HCT116 (cell line): ENCODE measurements around the gene RPTOR. TPM values are rescaled to one million over a fixed set of nuclear protein-coding genes. Genes with fewer than 3 reads are reported as not detected.

ENCODE experiments used
- ATAC-seq: fragments of 200-7000 bp; cut with Tn5 transposase; 2 replicates; pipeline ENCODE4 v1.9.1; 2020; ENCODE audit warnings: mild to moderate bottlenecking, moderate library complexity
- BruUV-seq: library from RNA; stranded (reverse); fragments of 400-500 nt; replicated peaks from 2 replicates; lab custom pipeline; 2021; lab: Mats Ljungman, UMichigan
- CTCF ChIA-PET: fragments of 300-600 bp; sonication (Branson Sonifier 250); formaldehyde crosslinking; loops from one replicate; lab custom pipeline; 2021; ENCODE audit warnings: antibody characterized with exemption; lab: Charles Lee
- POLR2A ChIA-PET: fragments of 300-600, 350-600 bp; sonication (Branson Sonifier 250); formaldehyde crosslinking; loops from one replicate; lab custom pipeline; 2021; ENCODE audit warnings: antibody characterized with exemption; lab: Charles Lee
- RAD21 ChIA-PET, 2 experiments: fragments of 300-600 bp; sonication (Branson Sonifier 250); formaldehyde crosslinking; loops; one replicate each; lab custom pipeline; 2023; ENCODE audit warnings: low total read pairs in 2 of 2; ENCODE audit not compliant: uncharacterized antibody in 2 of 2, unreplicated experiment in 2 of 2, low non-redundant PET in 1 of 2; lab: Charles Lee
- DNase-seq: peaks from one replicate; pipeline ENCODE4 v3.0.0-alpha.2; 2010; ENCODE audit warnings: low read depth, low spot score
- H2AFZ ChIP-seq: fragments of 200-600 bp; shearing (Covaris generic), sonication (generic); 2 replicates; pipeline ENCODE4 v1.6.1; 2017; ENCODE audit warnings: low read depth, mixed run types, mixed read lengths, antibody characterized with exemption, low read length; ENCODE audit not compliant: poor library complexity, severe bottlenecking
- H3K27ac ChIP-seq: 2 replicates; pipeline ENCODE4 v1.5.1; 2012; ENCODE audit warnings: low read depth, low read length
- H3K27me3 ChIP-seq: fragments of 200-600 bp; sonication (generic); 2 replicates; pipeline ENCODE4 v1.6.1; 2016; ENCODE audit warnings: mixed run types, low read length, mixed read lengths; ENCODE audit not compliant: insufficient read depth
- H3K36me3 ChIP-seq, 2 experiments: fragments of 200-500 bp in 1 of 2; fragments of 200-600 bp in 1 of 2; sonication (Bioruptor generic) in 1 of 2; sonication (generic) in 1 of 2; 2 replicates each; pipeline versions ENCODE4 v1.5.1 to v1.6.1; 2014 to 2016; ENCODE audit warnings: low read length in 2 of 2, inconsistent platforms in 1 of 2, mixed read lengths in 1 of 2, mixed run types in 1 of 2; ENCODE audit not compliant: insufficient read depth in 2 of 2, control insufficient read depth in 1 of 2
- H3K4me1 ChIP-seq, 2 experiments: fragments of 200-600 bp in 1 of 2; sonication (generic) in 1 of 2; 2 replicates each; pipeline versions ENCODE4 v1.5.1 to v1.6.1; 2012 to 2017; ENCODE audit warnings: low read length in 2 of 2, inconsistent platforms in 1 of 2, mild to moderate bottlenecking in 1 of 2, mixed read lengths in 1 of 2, mixed run types in 1 of 2, moderate library complexity in 1 of 2; ENCODE audit not compliant: insufficient read depth in 2 of 2, control insufficient read depth in 1 of 2
- H3K4me2 ChIP-seq: fragments of 200-600 bp; sonication (generic); 2 replicates; pipeline ENCODE4 v1.6.1; 2017; ENCODE audit warnings: mixed run types, low read length, mixed read lengths
- H3K4me3 ChIP-seq, 2 experiments: fragments of 200-600 bp in 1 of 2; sonication (generic) in 1 of 2; replicated peaks in 1 of 2; 2 replicates each; pipeline ENCODE4 v1.5.1; 2011 to 2016; ENCODE audit warnings: low read length in 2 of 2, control low read depth in 1 of 2, low read depth in 1 of 2, mild to moderate bottlenecking in 1 of 2, mixed read lengths in 1 of 2, mixed run types in 1 of 2
- H3K79me2 ChIP-seq: fragments of 200-600 bp; sonication (generic); 2 replicates; pipeline ENCODE4 v1.6.1; 2017; ENCODE audit warnings: mild to moderate bottlenecking, mixed run types, low read length, moderate library complexity, mixed read lengths; ENCODE audit not compliant: insufficient read depth
- H3K9ac ChIP-seq: fragments of 200-600 bp; sonication (generic); 2 replicates; pipeline ENCODE4 v1.6.1; 2016; ENCODE audit warnings: low read length, mixed read lengths
- H3K9me2 ChIP-seq: fragments of 200-600 bp; sonication (generic), shearing (Covaris generic); 2 replicates; pipeline ENCODE4 v1.6.1; 2017; ENCODE audit warnings: mixed run types, mild to moderate bottlenecking, moderate library complexity; ENCODE audit not compliant: insufficient read depth
- H3K9me3 ChIP-seq, 2 experiments: fragments of 200-500 bp in 1 of 2; fragments of 200-600 bp in 1 of 2; sonication (Bioruptor generic) in 1 of 2; sonication (generic) in 1 of 2; 2 replicates each; pipeline ENCODE4 v1.6.1; 2014 to 2017; ENCODE audit warnings: low read length in 2 of 2, mixed read lengths in 2 of 2, inconsistent platforms in 1 of 2, low read depth in 1 of 2, mild to moderate bottlenecking in 1 of 2, mixed run types in 1 of 2, moderate library complexity in 1 of 2; ENCODE audit not compliant: control insufficient read depth in 1 of 2, insufficient read depth in 1 of 2
- H4K20me1 ChIP-seq: fragments of 200-600 bp; sonication (generic), shearing (Covaris generic); 2 replicates; pipeline ENCODE4 v1.6.1; 2017; ENCODE audit warnings: mixed run types, mild to moderate bottlenecking, moderate library complexity; ENCODE audit not compliant: insufficient read depth
- CBX3 ChIP-seq: IDR thresholded peaks from 2 replicates; pipeline ENCODE4 v1.6.1; 2012; ENCODE audit warnings: low read depth
- CEBPB ChIP-seq: IDR thresholded peaks from 2 replicates; pipeline ENCODE4 v1.6.1; 2012; ENCODE audit warnings: low read depth
- ELF1 ChIP-seq: IDR thresholded peaks from 2 replicates; pipeline ENCODE4 v1.6.1; 2012; ENCODE audit warnings: low read depth, borderline replicate concordance
- EZH2 ChIP-seq: fragments of 200-600 bp; sonication (generic); IDR thresholded peaks from 2 replicates; pipeline ENCODE4 v1.6.1; 2017; ENCODE audit warnings: antibody characterized with exemption, mixed run types
- EZH2phosphoT487 ChIP-seq: fragments of 200-600 bp; IDR thresholded peaks from 2 replicates; pipeline ENCODE4 v1.6.1; 2018; ENCODE audit warnings: antibody characterized with exemption, borderline replicate concordance
- FOSL1 ChIP-seq: IDR thresholded peaks from 2 replicates; pipeline ENCODE4 v1.6.1; 2012; ENCODE audit warnings: low read depth
- JUND ChIP-seq: IDR thresholded peaks from 2 replicates; pipeline ENCODE4 v1.6.1; 2012
- POLR2A ChIP-seq: IDR thresholded peaks from 2 replicates; pipeline ENCODE4 v1.7.0; 2011; ENCODE audit warnings: borderline replicate concordance; ENCODE audit not compliant: insufficient read depth, insufficient read length; ENCODE audit errors: extremely low read depth
- POLR2AphosphoS5 ChIP-seq: IDR thresholded peaks from 2 replicates; pipeline ENCODE4 v1.6.1; 2011; ENCODE audit warnings: mild to moderate bottlenecking, low read depth, low read length, moderate library complexity
- SIN3A ChIP-seq: IDR thresholded peaks from 2 replicates; pipeline ENCODE4 v1.6.1; 2012; ENCODE audit warnings: low read depth
- SP1 ChIP-seq: IDR thresholded peaks from 2 replicates; pipeline ENCODE4 v1.6.1; 2012; ENCODE audit warnings: low read depth
- SRF ChIP-seq: IDR thresholded peaks from 2 replicates; pipeline ENCODE4 v1.6.1; 2012; ENCODE audit warnings: low read depth
- TCF7L2 ChIP-seq: IDR thresholded peaks from 2 replicates; pipeline ENCODE4 v1.7.0; 2011; ENCODE audit warnings: borderline replicate concordance, inconsistent platforms; ENCODE audit not compliant: insufficient read depth, insufficient read length; ENCODE audit errors: extremely low read depth
- YY1 ChIP-seq: IDR thresholded peaks from 2 replicates; pipeline ENCODE4 v1.6.1; 2011; ENCODE audit warnings: low read length, low read depth, moderate library complexity, mild to moderate bottlenecking; ENCODE audit not compliant: insufficient replicate concordance; ENCODE audit errors: extremely low read depth
- ZNF274 ChIP-seq: fragments of 200-500 bp; sonication (Bioruptor generic); IDR thresholded peaks from 2 replicates; pipeline ENCODE4 v1.6.1; 2014; ENCODE audit warnings: mild to moderate bottlenecking, low read depth, low read length, inconsistent platforms
- intact Hi-C: fragments of 100-400 bp; cut with micrococcal nuclease; formaldehyde crosslinking; loops from 2 replicates; pipeline ENCODE4 v1.10.0; 2022
- total RNA-seq: library from RNA; stranded (reverse); gene quantifications from one replicate; pipeline ENCODE4 v1.2.1, GENCODE V29; 2021; ENCODE audit not compliant: unreplicated experiment
- TF ChIP-seq, protein P1 (sequence below): IDR thresholded peaks from 2 replicates; pipeline ENCODE4 v1.6.1; 2012
- TF ChIP-seq, protein P2 (sequence below): IDR thresholded peaks from 2 replicates; pipeline ENCODE4 v1.6.1; 2011; ENCODE audit warnings: mild to moderate bottlenecking, low read length, moderate library complexity; ENCODE audit not compliant: insufficient replicate concordance; ENCODE audit errors: extremely low read depth

The RPTOR gene
- total RNA-seq, 1 experiment from 2014 or later, result 69.5 TPM

DNA sequence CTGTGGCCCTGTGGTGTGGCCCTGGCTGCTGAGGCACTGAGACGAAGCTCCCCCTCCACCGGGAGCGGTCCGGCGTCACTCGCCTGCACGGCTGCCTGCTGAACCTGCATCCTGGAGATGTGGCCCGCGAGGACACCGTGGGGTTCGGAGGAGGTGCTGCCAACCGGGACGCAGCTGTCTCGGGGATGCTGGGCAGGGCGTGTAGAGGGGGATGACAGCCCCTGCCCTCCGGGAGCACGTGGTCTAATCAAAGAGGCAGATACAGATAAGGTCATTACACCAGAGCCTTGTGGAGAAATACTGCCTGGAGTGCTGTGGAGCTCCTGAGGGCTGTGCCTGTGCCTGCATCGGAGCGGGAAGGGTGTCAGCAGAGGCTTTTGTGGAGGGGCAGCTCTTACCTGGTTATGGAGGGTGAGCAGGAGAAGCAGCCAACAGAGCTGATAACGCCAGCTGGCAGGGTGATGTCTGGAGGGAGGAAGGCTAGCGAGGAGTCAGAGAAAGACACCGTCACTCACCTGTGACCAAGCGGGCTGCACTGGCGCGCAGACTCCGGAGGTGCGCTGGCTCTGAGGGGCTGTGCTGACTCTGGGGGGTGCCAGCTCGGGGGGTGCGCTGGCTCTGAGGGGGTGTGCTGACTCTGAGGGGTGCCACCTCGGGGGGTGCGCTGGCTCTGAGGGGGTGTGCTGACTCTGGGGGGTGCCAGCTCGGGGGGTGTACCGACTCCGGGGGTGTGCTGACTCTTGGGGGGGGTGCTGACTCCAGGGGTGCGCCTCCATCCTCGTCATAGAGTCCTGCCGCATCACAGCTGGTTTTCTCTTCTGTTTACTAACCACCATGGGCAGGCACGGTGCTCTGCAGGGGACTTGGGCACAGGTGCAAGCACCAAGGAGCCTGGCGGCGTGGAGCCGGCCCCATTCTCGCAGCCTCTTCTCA lies 342.3 kb downstream of the RPTOR start:
- Histone ChIP-seq H4K20me1 (no peaks in the 10 kb centered on the region), H3K9me2 (no peaks in the 10 kb centered on the region), H3K27ac (no peak overlapping the region), H3K79me2 (no peaks in the 10 kb centered on the region), H3K4me2 (no peak overlapping the region), H3K4me1 (peaks cover 22 to 30% of the 10 kb centered on the region in 2 experiments), H3K27me3 (no peaks in the 10 kb centered on the region), H3K4me3 (no peak overlapping the region), H3K9ac (no peak overlapping the region), H3K9me3 (no peaks in the 10 kb centered on the region), H3K36me3 (peaks cover 3 to 9% of the 10 kb centered on the region in 2 experiments; a peak in 2 of 4 replicates), H2AFZ (no peak overlapping the region)
- ChIA-PET RAD21 (no interaction called here), POLR2A (no interaction called here), CTCF (interaction anchor here (1.0 kb wide), 1 partner anchor 21 kb away, joined by 3 read pairs; no protein-coding TSS in a partner anchor)
- ATAC-seq (no peak), DNase-seq (no peak)
- intact Hi-C loops, result no loop called here
- BruUV-seq, result no TSS peak
- TF ChIP-seq YY1 (no peak), ZNF274 (no peak), JUND (no peak), ELF1 (no peak), POLR2AphosphoS5 (no peak), TCF7L2 (no peak), SRF (no peak), POLR2A (no peak), EZH2phosphoT487 (no peak), SP1 (no peak), EZH2 (no peak), SIN3A (no peak), FOSL1 (no peak), CBX3 (no peak), CEBPB (no peak)
- TF ChIP-seq, protein P1, sequence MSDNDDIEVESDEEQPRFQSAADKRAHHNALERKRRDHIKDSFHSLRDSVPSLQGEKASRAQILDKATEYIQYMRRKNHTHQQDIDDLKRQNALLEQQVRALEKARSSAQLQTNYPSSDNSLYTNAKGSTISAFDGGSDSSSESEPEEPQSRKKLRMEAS, result no peak
- TF ChIP-seq, protein P2, sequence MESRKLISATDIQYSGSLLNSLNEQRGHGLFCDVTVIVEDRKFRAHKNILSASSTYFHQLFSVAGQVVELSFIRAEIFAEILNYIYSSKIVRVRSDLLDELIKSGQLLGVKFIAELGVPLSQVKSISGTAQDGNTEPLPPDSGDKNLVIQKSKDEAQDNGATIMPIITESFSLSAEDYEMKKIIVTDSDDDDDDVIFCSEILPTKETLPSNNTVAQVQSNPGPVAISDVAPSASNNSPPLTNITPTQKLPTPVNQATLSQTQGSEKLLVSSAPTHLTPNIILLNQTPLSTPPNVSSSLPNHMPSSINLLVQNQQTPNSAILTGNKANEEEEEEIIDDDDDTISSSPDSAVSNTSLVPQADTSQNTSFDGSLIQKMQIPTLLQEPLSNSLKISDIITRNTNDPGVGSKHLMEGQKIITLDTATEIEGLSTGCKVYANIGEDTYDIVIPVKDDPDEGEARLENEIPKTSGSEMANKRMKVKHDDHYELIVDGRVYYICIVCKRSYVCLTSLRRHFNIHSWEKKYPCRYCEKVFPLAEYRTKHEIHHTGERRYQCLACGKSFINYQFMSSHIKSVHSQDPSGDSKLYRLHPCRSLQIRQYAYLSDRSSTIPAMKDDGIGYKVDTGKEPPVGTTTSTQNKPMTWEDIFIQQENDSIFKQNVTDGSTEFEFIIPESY, result no peak
